AG09309 (cell line): ENCODE measurements around the gene GBP2.

Experiments used
- DNase-seq: peaks from one replicate; pipeline ENCODE4 v3.0.0-alpha.2; 2010; ENCODE audit warnings: low read depth
- H3K4me3 ChIP-seq: 2 replicates; pipeline ENCODE4 v1.5.1; 2011; ENCODE audit warnings: mild to moderate bottlenecking, low read depth, low read length, moderate library complexity; ENCODE audit not compliant: control insufficient read depth
- TF ChIP-seq, protein P1 (sequence below): IDR thresholded peaks from 2 replicates; pipeline ENCODE4 v1.5.1; 2011; ENCODE audit warnings: mild to moderate bottlenecking, low read depth, low read length, inconsistent platforms; ENCODE audit not compliant: insufficient read depth, control insufficient read depth; ENCODE audit errors: missing control alignments

GBP2 gene

GRCh38 chr1:89169166-89169565 is 43.3 kb upstream of the GBP2 start:
- TF ChIP-seq, protein P1, sequence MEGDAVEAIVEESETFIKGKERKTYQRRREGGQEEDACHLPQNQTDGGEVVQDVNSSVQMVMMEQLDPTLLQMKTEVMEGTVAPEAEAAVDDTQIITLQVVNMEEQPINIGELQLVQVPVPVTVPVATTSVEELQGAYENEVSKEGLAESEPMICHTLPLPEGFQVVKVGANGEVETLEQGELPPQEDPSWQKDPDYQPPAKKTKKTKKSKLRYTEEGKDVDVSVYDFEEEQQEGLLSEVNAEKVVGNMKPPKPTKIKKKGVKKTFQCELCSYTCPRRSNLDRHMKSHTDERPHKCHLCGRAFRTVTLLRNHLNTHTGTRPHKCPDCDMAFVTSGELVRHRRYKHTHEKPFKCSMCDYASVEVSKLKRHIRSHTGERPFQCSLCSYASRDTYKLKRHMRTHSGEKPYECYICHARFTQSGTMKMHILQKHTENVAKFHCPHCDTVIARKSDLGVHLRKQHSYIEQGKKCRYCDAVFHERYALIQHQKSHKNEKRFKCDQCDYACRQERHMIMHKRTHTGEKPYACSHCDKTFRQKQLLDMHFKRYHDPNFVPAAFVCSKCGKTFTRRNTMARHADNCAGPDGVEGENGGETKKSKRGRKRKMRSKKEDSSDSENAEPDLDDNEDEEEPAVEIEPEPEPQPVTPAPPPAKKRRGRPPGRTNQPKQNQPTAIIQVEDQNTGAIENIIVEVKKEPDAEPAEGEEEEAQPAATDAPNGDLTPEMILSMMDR, result no peak
- no peak overlapping the region for H3K4me3 ChIP-seq
- no peak for DNase-seq

- TF ChIP-seq, protein P1, result no peak
Observed at GRCh38 chr1:89167590-89168230, 41.8 kb upstream of the GBP2 start.

GRCh38 chr1:89166705-89167104 is 40.8 kb upstream of the GBP2 start:
- no peak for DNase-seq
- no peak overlapping the region for H3K4me3 ChIP-seq
- TF ChIP-seq, protein P1, result no peak

More at GRCh38 chr1:89167590-89168230, 41.8 kb upstream of the GBP2 start:
- no peak for DNase-seq
- H3K4me3 ChIP-seq, result no peak overlapping the region

DNA sequence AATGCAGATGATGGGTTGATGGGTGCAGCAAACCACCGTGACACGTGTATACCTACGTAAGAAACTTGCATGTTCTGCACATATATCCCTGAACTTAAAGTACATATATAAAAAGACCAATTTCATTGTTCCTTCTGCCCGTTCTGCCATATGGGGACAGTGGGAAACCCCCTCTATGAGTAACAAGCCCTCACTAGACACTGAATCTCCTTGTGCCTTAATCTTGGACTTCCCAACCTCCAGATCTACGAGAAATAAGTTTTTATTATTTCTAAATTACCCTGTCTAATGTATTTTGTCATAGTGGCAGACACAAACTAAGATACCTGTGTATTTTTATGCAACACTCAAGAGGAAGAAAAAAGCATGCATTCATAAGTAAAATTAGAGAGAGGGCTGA is 39.9 kb upstream of the GBP2 start:
- H3K4me3 ChIP-seq, result no peak overlapping the region
- DNase-seq, result no peak
- TF ChIP-seq, protein P1, result no peak

GRCh38 chr1:89151047-89151446 is 25.1 kb upstream of the GBP2 start:
- TF ChIP-seq, protein P1, result no peak
- H3K4me3 ChIP-seq, result no peak overlapping the region
- DNase-seq, result no peak

DNA sequence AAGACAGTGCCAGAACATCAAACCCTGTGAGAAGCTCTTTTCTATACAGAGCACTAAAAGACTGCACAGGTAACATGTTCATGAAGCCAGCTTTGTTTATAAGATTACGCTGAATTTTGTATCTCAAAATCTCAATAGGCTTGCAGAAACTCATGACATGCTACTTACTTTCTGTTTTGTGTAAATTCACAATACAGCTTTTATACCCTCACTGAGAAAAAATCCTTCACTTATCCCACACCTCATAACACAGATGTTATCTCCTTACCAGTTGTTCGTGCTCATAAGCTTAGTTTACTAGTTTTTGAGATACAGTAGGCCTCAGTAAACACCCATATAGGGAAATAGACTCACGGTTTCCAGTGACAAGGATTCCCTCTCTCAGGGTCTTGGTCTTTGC is 24.1 kb upstream of the GBP2 start:
- no peak for DNase-seq
- H3K4me3 ChIP-seq, result no peak overlapping the region
- TF ChIP-seq, protein P1, result no peak

DNA sequence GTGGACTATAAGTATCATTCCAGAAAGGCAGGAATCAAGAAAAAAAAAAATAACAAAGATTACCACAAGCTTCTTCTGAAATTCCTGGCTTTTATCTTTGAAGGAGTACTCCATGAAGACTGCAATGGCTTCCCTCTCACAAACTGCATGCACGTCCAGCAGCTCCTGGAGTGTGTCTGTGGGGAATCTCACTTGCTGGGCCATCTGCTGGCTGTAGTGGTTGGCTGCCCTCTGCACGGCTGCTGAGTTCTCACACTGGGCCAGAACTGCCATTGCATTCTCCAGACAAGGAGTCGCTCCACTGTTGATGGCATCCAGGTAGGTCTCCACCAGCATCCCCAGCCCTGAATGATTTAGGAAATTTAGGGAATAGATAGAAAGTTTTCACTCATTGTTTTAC is 23.3 kb upstream of the GBP2 start:
- DNase-seq, result no peak
- TF ChIP-seq, protein P1, result peak; percentile 56
- H3K4me3 ChIP-seq, result no peak overlapping the region
